ENCODE data around the gene PHC2. TPM values are rescaled to one million over a fixed set of nuclear protein-coding genes. Genes with fewer than 3 reads are reported as not detected.

Gene PHC2
- total RNA-seq, 4 donors from 2014 or later, result 52.7 to 68.9 (median 59.8) TPM

- H3K9me3 ChIP-seq, result no peaks in the 10 kb centered on the region
- TF ChIP-seq CTCF (IDR thresholded peaks at IDR 0.05) (no peak), EP300 (IDR thresholded peaks at IDR 0.05; ENCODE audit: low read depth) (no peak), POLR2AphosphoS5 (IDR thresholded peaks at IDR 0.05) (no peak), POLR2A (IDR thresholded peaks at IDR 0.05) (no peak)
- peaks cover 18% of the 10 kb centered on the region for H3K27me3 ChIP-seq
- H3K4me3 ChIP-seq, result peak overlapping the region in 1 of 4 donors; percentile 35
- in situ Hi-C loops (cut with MboI; ENCODE audit: low pct_ligation_motif_present in 1 of 4, low pct_unique_long_range_greater_than_20kb in 1 of 4, low sequenced_read_pairs in 3 of 4), result no loop called here
- WGBS, 2 donors (ENCODE audit: low coverage in 1 of 2), result 58 to 75% methylated on average over 6 to 20 of the region's 20 CpGs
- no peak for DNase-seq
- intact Hi-C loops (cut with DNase I; ENCODE audit: low total_unique reads), result loop anchor here (10.0 kb wide), 1 partner anchor 1069 kb away; no protein-coding TSS in a partner anchor
- no peak overlapping the region for H3K27ac ChIP-seq
- no peaks in the 10 kb centered on the region for H3K36me3 ChIP-seq
- peaks cover 6 to 14% (median 8%) of the 10 kb centered on the region in 4 donors for H3K4me1 ChIP-seq
Measured at GRCh38 chr1:33305816-33306652, 124.9 kb downstream of the PHC2 start.

GRCh38 chr1:33305016-33305415, 125.9 kb downstream of the PHC2 start:
- H3K4me1 ChIP-seq, result peaks cover 8 to 22% (median 10%) of the 10 kb centered on the region in 4 donors
- in situ Hi-C loops (cut with MboI; ENCODE audit: low pct_ligation_motif_present in 1 of 4, low pct_unique_long_range_greater_than_20kb in 1 of 4, low sequenced_read_pairs in 3 of 4) (no loop called here), intact Hi-C loops (cut with DNase I; ENCODE audit: low total_unique reads) (loop anchor here (10.0 kb wide), 1 partner anchor 1070 kb away; no protein-coding TSS in a partner anchor)
- TF ChIP-seq EP300 (IDR thresholded peaks at IDR 0.05; ENCODE audit: low read depth), result no peak
- no peak for TF ChIP-seq CTCF (IDR thresholded peaks at IDR 0.05)
- no peak for TF ChIP-seq POLR2A (IDR thresholded peaks at IDR 0.05)
- TF ChIP-seq POLR2AphosphoS5 (IDR thresholded peaks at IDR 0.05), result no peak
- 92 to 93% methylated on average over 4 to 5 of the region's 5 CpGs for WGBS, 2 donors (ENCODE audit: low coverage in 1 of 2)
- H3K4me3 ChIP-seq, result no peak overlapping the region
- H3K36me3 ChIP-seq, result no peaks in the 10 kb centered on the region
- peaks cover 18% of the 10 kb centered on the region for H3K27me3 ChIP-seq
- DNase-seq, result no peak
- no peak overlapping the region for H3K27ac ChIP-seq
- H3K9me3 ChIP-seq, result no peaks in the 10 kb centered on the region

- no peak for TF ChIP-seq POLR2A (IDR thresholded peaks at IDR 0.05)
- intact Hi-C loops (cut with DNase I; ENCODE audit: low total_unique reads), result loop anchor here (10.0 kb wide), 1 partner anchor 1072 kb away; no protein-coding TSS in a partner anchor
- in situ Hi-C loops (cut with MboI; ENCODE audit: low pct_ligation_motif_present in 1 of 4, low pct_unique_long_range_greater_than_20kb in 1 of 4, low sequenced_read_pairs in 3 of 4), result no loop called here
- Histone ChIP-seq H3K9me3 (no peaks in the 10 kb centered on the region), H3K4me3 (no peak overlapping the region), H3K27me3 (peaks cover 17% of the 10 kb centered on the region), H3K4me1 (peaks cover 8 to 26% (median 10%) of the 10 kb centered on the region in 4 donors), H3K27ac (no peak overlapping the region), H3K36me3 (no peaks in the 10 kb centered on the region)
- DNase-seq, result no peak
- whole genome bisulfite sequencing, 2 donors (ENCODE audit: low coverage in 1 of 2), result 100% methylated on average over 1 of the region's 1 CpG; no CpG with 5 or more reads in 1 of the 2 donors
Measured at GRCh38 chr1:33302325-33302724, 128.6 kb downstream of the PHC2 start.

GRCh38 chr1:33301273-33301984, 129.5 kb downstream of the PHC2 start:
- Histone ChIP-seq H3K36me3 (no peaks in the 10 kb centered on the region), H3K9me3 (no peaks in the 10 kb centered on the region), H3K4me3 (no peak overlapping the region), H3K27ac (peak overlapping the region in 3 of 4 donors; percentile 17 to 38 (median 26)), H3K4me1 (peaks cover 2 to 18% (median 5%) of the 10 kb centered on the region in 4 donors), H3K27me3 (peaks cover 8% of the 10 kb centered on the region)
- intact Hi-C loops (cut with DNase I; ENCODE audit: low total_unique reads) (loop anchor here (10.0 kb wide), 1 partner anchor 1073 kb away; no protein-coding TSS in a partner anchor), in situ Hi-C loops (cut with MboI; ENCODE audit: low pct_ligation_motif_present in 1 of 4, low pct_unique_long_range_greater_than_20kb in 1 of 4, low sequenced_read_pairs in 3 of 4) (no loop called here)
- no peak for DNase-seq
- WGBS, 2 donors (ENCODE audit: low coverage in 1 of 2), result 96% methylated on average over 4 of the region's 4 CpGs; no CpG with 5 or more reads in 1 of the 2 donors
- no peak for TF ChIP-seq POLR2A (IDR thresholded peaks at IDR 0.05)

GRCh38 chr1:33300673-33301072, 130.2 kb downstream of the PHC2 start:
- Histone ChIP-seq H3K27me3 (peaks cover under 1% of the 10 kb centered on the region), H3K4me1 (peaks cover 0 to 16% (median 4%) of the 10 kb centered on the region in 4 donors), H3K36me3 (no peaks in the 10 kb centered on the region), H3K27ac (peak overlapping the region in 3 of 4 donors; percentile 17 to 38 (median 26)), H3K9me3 (no peaks in the 10 kb centered on the region), H3K4me3 (no peak overlapping the region)
- TF ChIP-seq POLR2AphosphoS5 (IDR thresholded peaks at IDR 0.05), result no peak
- no peak for TF ChIP-seq POLR2A (IDR thresholded peaks at IDR 0.05)
- no peak for TF ChIP-seq EP300 (IDR thresholded peaks at IDR 0.05; ENCODE audit: low read depth)
- no peak for TF ChIP-seq CTCF (IDR thresholded peaks at IDR 0.05)
- DNase-seq, result peak; percentile 48
- in situ Hi-C loops (cut with MboI; ENCODE audit: low pct_ligation_motif_present in 1 of 4, low pct_unique_long_range_greater_than_20kb in 1 of 4, low sequenced_read_pairs in 3 of 4), result no loop called here
- WGBS, 2 donors (ENCODE audit: low coverage in 1 of 2), result 64% methylated on average over 3 to 5 of the region's 5 CpGs
- intact Hi-C loops (cut with DNase I; ENCODE audit: low total_unique reads), result loop anchor here (10.0 kb wide), 1 partner anchor 1074 kb away; no protein-coding TSS in a partner anchor
